Globus pallidus (tissue), 1 donor: ENCODE results near the gene SLC25A31.

Source experiments
- DNase-seq: peaks from one replicate; pipeline ENCODE4 v3.0.0-alpha.2; 2015; ENCODE audit warnings: low spot score

The SLC25A31 gene

DNA sequence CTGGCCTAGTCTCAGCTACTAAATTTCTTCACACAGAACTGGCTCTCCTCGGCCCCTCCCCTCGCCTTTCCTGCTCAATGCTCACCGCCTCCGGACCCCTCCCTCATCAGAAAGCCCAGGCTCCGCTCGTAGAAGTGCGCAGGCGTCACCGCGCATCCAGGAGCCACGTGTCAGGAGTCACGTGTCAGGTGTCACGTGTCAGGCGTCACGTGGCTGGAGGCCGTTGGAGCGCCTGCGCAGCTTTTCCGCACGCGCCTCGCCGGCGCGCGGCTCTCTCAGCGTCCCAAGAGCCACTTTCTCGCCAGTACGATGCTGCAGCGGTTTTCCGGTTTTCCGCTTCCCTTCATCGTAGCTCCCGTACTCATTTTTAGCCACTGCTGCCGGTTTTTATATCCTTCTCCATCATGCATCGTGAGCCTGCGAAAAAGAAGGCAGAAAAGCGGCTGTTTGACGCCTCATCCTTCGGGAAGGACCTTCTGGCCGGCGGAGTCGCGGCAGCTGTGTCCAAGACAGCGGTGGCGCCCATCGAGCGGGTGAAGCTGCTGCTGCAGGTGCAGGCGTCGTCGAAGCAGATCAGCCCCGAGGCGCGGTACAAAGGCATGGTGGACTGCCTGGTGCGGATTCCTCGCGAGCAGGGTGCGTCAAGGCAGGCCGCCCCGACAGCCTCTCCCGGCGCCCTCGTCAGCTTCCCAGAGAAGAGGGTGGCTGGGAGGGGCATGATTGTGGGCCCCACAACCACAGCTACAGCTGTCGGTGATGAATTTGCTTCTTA, at the start of gene SLC25A31:
TSS of gene SLC25A31 (plus strand) at position 259 of the 772 bp plus-strand sequence. CDS start at position 405, 146 bp downstream.
- DNase-seq = no peak

DNA sequence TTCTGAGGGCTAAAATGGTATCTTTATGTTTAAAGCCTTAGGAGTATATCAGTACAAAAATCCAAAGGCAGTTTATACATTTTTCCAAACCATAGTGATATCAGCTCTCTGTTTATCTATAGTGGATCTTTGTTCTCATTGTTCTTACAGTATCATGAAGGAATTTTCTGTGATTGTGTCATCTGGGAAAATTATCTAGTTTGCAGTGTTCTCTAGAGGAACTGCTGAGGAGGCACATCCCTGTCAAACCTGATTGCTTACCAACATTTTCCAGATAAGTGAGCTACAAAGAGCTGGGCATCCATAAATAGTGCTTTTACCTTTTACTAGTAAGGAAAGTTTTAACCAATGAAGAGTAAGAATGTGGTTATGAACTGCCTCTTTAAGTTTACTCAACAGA, 44.9 kb upstream of the SLC25A31 start:
- no peak for DNase-seq

- no peak for DNase-seq
Observed at GRCh38 chr4:127686658-127687057, 43.5 kb upstream of the SLC25A31 start.

DNA sequence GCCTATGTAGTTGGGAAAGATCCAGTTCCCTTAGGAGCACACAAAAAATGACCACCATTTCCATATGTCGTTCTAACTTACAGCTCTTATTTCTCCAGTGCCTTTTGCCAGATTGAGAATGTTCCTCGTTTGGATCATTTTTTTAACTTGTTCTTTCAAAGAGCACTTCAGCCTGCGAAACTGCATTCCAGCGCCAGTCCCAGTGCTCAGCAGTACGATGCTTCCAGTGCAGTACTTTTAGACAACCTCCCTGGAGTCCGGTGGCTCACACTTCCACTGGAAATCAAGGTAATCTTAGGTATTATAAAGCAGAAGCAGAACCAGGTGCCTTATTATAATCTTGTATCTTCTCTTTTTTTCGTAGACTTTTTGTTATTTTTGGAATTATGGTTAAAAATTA, 42.6 kb upstream of the SLC25A31 start:
- no peak for DNase-seq

DNA sequence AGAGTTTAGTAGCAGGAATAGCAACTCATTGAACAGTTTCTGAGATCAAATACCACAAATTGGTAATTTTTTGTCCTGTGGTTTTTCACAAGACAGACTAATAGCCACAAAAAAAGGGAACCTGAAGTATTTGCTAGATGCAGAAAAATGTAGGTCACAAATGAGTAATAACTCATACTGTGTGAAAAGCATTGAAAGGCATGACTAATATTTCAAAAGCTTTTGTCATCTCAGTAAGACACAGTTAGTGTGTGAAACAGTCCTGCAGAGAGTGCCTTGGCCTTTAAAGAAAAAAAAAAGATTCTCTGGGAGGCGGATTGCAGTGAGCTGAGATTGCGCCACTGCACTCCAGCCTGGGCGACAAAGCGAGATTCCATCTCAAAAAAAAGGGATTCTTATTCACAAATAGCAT, 31.4 kb upstream of the SLC25A31 start:
- DNase-seq = no peak

- no peak for DNase-seq
Observed at GRCh38 chr4:127708985-127709384, 21.2 kb upstream of the SLC25A31 start.

DNA sequence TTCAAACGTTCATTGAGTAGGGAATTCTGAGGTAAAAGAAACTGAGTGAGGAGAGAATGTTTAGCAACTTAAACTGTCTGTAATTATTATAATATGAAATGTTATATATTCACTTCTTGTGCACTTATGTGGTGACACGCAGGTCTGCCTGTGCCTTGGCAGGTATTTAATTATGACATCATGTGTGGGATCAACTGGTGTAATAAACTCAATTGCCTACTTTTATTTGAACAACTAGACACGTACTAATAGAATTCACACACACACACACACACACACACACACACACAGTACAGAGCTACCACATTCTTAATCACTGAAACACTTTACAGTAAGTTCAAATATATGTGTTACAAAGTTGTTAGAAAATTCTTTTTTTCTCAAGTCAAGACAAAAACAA, 20.7 kb upstream of the SLC25A31 start:
- DNase-seq = no peak

GRCh38 chr4:127731406-127731805, 1.2 kb downstream of the SLC25A31 start:
- no peak for DNase-seq

- peak; percentile 44 for DNase-seq
Observed at GRCh38 chr4:127732623-127733328, 2.6 kb downstream of the SLC25A31 start.

DNA sequence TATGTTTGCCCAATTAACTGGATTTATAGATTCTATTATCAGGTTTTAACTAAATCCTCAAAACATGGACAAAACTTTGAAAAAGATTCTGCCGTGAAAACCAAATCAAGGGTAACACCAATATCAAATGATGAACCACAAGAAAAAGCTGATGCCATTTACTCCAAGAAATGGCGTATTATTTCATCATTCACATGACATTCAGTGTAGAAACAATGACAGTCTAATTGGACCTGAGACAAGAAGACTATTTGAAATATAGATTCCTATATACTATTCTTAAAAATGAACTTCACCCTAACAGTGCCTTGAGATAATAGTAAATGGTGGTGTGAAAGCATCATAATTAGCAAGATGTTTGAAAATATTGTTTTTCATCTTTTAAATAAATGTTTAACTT, 4.8 kb downstream of the SLC25A31 start:
- DNase-seq = no peak

GRCh38 chr4:127737295-127737694, 7.1 kb downstream of the SLC25A31 start:
- no peak for DNase-seq

GRCh38 chr4:127741247-127741646, 11.0 kb downstream of the SLC25A31 start:
- DNase-seq = no peak

GRCh38 chr4:127747883-127748282, 17.7 kb downstream of the SLC25A31 start:
- no peak for DNase-seq

- DNase-seq = no peak
Observed at GRCh38 chr4:127748957-127749356, 18.8 kb downstream of the SLC25A31 start.

- no peak for DNase-seq
Observed at GRCh38 chr4:127756906-127757305, 26.7 kb downstream of the SLC25A31 start.

DNA sequence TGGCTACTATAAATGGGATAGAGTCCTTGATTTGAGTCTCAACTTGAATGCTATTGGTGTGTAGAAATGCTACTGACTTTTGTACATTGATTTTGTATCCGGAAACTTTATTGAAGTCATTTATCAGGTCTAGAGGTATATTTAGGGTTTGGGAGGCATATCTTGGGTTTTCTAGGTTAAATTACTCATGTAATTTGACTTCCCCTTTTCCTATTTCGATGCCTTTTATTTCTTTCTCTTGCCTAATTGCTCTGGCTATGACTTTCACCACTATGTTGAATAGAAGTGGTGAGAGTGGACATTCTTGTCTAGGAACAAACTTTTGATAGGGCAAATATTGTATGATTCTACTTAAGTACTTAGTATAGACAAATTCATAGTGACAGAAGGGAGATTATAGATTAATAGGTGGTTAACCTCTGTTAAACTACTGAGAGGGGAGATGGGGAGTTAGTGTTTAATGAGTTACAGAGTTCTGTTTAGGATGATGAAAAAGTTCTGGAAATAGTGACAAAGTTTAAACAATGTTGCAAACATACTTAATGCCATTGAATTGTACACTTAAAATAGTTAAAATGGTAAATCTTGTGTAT, 29.1 kb downstream of the SLC25A31 start:
- no peak for DNase-seq

DNA sequence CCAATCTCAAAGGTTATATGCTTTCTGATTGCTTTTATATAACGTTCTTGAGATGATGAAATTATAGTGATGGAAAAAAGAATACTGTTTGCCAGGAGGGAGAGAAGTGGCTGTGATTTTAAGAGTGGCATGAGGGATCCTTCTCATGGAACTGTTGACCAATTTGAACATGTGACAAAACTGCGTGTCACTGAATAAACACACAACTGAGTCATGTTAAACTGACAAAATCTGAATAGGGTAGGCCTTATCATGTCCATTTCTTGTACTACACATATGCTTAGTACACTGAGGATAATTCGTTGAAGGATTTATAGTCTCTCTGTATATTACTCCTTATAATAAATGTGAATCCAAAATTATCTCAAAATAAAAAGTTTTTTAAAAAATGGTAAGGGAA, 29.7 kb downstream of the SLC25A31 start:
- DNase-seq = no peak

DNA sequence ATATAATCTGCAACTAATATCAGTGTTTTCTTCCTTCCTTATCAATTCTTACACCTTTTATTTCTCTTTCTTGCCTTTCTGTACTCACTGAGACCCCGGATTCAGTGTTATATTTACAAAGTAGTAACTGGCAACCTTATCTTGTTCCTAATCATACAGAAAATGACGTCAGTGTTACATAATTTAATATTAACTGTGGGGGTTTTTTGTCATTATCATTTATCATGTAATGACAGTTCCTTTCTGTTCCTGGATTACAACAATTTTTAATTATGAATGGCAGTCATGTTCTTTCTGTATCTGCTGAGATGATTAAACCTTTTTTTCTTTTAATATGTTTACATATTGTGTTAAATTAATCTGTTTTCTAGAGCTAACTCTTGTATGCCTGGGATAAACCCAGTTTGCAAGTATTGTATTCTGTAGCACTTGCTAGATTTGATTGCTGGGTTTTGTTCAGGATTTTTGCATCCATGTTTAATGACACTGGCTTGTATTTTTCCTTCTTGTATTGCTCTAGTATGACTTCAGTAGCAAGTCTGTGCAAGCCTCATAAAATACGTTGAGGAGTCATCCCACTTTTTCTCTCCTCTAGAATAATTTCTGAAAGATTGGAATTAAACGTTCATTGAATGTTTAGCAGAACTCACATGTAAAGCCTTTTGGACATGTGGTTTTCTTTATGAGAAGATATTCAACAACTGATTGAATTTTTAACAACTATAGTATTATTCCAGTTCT, 41.5 kb downstream of the SLC25A31 start:
- DNase-seq = no peak

DNA sequence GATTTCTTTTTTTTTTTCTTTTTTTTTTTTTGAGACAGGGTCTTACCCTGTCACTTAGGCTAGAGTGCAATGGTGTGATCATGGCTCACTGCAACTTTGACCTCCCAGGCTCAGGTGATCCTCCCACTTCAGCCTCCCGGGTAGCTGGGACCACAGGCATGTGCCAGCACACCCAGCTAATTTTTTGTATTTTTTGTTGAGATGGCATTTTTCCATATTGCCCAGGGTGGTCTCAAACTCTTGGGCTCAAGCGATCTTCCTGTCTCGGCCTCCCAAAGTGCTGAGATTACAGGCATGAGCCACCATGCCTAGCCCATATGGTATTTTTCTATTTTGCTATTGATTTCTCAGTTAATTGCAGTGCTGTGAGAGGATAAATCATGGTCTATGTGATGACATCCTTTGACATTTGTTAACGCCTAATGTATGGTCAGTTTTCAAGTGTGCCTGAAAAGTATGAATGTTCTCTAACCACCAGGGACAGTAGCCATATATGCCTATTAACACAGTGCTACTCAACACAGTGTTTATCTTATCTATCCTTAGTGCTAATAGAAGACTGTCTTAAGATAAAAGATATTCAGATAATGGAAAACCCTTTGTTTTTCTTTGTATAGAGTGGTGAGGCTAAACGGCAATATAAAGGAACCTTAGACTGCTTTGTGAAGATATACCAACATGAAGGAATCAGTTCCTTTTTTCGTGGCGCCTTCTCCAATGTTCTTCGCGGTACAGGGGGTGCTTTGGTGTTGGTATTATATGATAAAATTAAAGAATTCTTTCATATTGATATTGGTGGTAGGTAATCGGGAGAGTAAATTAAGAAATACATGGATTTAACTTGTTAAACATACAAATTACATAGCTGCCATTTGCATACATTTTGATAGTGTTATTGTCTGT, 42.8 kb downstream of the SLC25A31 start:
- no peak for DNase-seq

GRCh38 chr4:127775843-127776242, 45.6 kb downstream of the SLC25A31 start:
- DNase-seq = no peak

GRCh38 chr4:127776620-127777019, 46.4 kb downstream of the SLC25A31 start:
- no peak for DNase-seq
